NT2/D1 (cell line): Measurements from ENCODE around the gene HPCAL1.

Experiments used
- SUZ12 ChIP-seq: IDR thresholded peaks from 2 replicates; pipeline ENCODE4 v1.6.1; 2011; ENCODE audit not compliant: insufficient read length, insufficient read depth; ENCODE audit errors: extremely low read depth
- YY1 ChIP-seq: IDR thresholded peaks from 2 replicates; pipeline ENCODE4 v1.6.1; 2011; ENCODE audit not compliant: insufficient read length, insufficient read depth
- ZNF274 ChIP-seq: IDR thresholded peaks from 2 replicates; pipeline ENCODE4 v1.6.1; 2011; ENCODE audit warnings: mild to moderate bottlenecking, low read depth, low read length

GRCh38 chr2:10469301-10469700, 166.6 kb downstream of the HPCAL1 start:
- TF ChIP-seq ZNF274 = no peak
- TF ChIP-seq SUZ12 = no peak
- no peak for TF ChIP-seq YY1
